Measurements from ENCODE around the gene PPP2R5C. TPM values are rescaled to one million over a fixed set of nuclear protein-coding genes. Genes with fewer than 3 reads are reported as not detected.

PPP2R5C gene
- polyA plus RNA-seq, 1 donor from 2014 or later, result 111 TPM

- TF ChIP-seq EP300 (conservative IDR thresholded peaks at IDR 0.05; ENCODE audit: poor library complexity, severe bottlenecking), result no peak
- TF ChIP-seq EZH2 (IDR thresholded peaks at IDR 0.05; ENCODE audit: borderline replicate concordance, insufficient read depth, low read length, poor library complexity, severe bottlenecking), result no peak
- no peak for TF ChIP-seq MXI1 (conservative IDR thresholded peaks at IDR 0.05; ENCODE audit: poor library complexity, severe bottlenecking)
- no peak for TF ChIP-seq SMC3 (conservative IDR thresholded peaks at IDR 0.05; ENCODE audit: poor library complexity)
- no peak for TF ChIP-seq TAF1 (IDR thresholded peaks at IDR 0.05; ENCODE audit: low read depth)
- no peak for TF ChIP-seq POLR2AphosphoS5 (IDR thresholded peaks at IDR 0.05)
- no peak for TF ChIP-seq CTCF (IDR thresholded peaks at IDR 0.05; ENCODE audit: poor library complexity, severe bottlenecking)
- no peak for TF ChIP-seq REST (IDR thresholded peaks at IDR 0.05; ENCODE audit: borderline replicate concordance)
- TF ChIP-seq RAD21 (conservative IDR thresholded peaks at IDR 0.05), result no peak
- peaks cover 6% of the 10 kb centered on the region for H3K36me3 ChIP-seq (ENCODE audit: insufficient read depth, low read length)
- no peaks in the 10 kb centered on the region for H3K9me2 ChIP-seq (ENCODE audit: insufficient read depth, low read length)
- no peaks in the 10 kb centered on the region for H4K20me1 ChIP-seq (ENCODE audit: insufficient read depth)
- no peak overlapping the region for H3K9ac ChIP-seq (ENCODE audit: low read length)
- H3K4me3 ChIP-seq (ENCODE audit: low read length), result no peak overlapping the region
- H2AFZ ChIP-seq (ENCODE audit: low read depth, low read length), result no peak overlapping the region
- H3K27ac ChIP-seq (ENCODE audit: low read length), result no peak overlapping the region
- H3F3A ChIP-seq (ENCODE audit: insufficient read depth, low read length, poor library complexity, severe bottlenecking), result no peaks in the 10 kb centered on the region
- H3K27me3 ChIP-seq (ENCODE audit: insufficient read depth, low read depth, low read length), result no peaks in the 10 kb centered on the region
- no peaks in the 10 kb centered on the region for H3K9me3 ChIP-seq (ENCODE audit: low read length)
- H3K4me2 ChIP-seq (ENCODE audit: low read length), result no peak overlapping the region
- H3K79me2 ChIP-seq (replicated peaks; ENCODE audit: insufficient read depth, low read length), result no peaks in the 10 kb centered on the region
These were observed 155.4 kb downstream of the PPP2R5C start for GRCh38 chr14:101916816-101917412.

- Histone ChIP-seq H3K27ac (ENCODE audit: low read length) (no peak overlapping the region), H3K4me2 (ENCODE audit: low read length) (no peak overlapping the region), H3K9me2 (ENCODE audit: insufficient read depth, low read length) (no peaks in the 10 kb centered on the region), H3K27me3 (ENCODE audit: insufficient read depth, low read depth, low read length) (no peaks in the 10 kb centered on the region), H3K79me2 (replicated peaks; ENCODE audit: insufficient read depth, low read length) (no peaks in the 10 kb centered on the region), H3K9ac (ENCODE audit: low read length) (no peak overlapping the region), H3F3A (ENCODE audit: insufficient read depth, low read length, poor library complexity, severe bottlenecking) (no peaks in the 10 kb centered on the region), H2AFZ (ENCODE audit: low read depth, low read length) (no peak overlapping the region), H3K9me3 (ENCODE audit: low read length) (no peaks in the 10 kb centered on the region), H3K36me3 (ENCODE audit: insufficient read depth, low read length) (peaks cover 6% of the 10 kb centered on the region), H4K20me1 (ENCODE audit: insufficient read depth) (no peaks in the 10 kb centered on the region), H3K4me3 (ENCODE audit: low read length) (no peak overlapping the region)
- TF ChIP-seq POLR2AphosphoS5 (IDR thresholded peaks at IDR 0.05) (no peak), MXI1 (conservative IDR thresholded peaks at IDR 0.05; ENCODE audit: poor library complexity, severe bottlenecking) (no peak), SMC3 (conservative IDR thresholded peaks at IDR 0.05; ENCODE audit: poor library complexity) (no peak), EZH2 (IDR thresholded peaks at IDR 0.05; ENCODE audit: borderline replicate concordance, insufficient read depth, low read length, poor library complexity, severe bottlenecking) (no peak), CTCF (IDR thresholded peaks at IDR 0.05; ENCODE audit: poor library complexity, severe bottlenecking) (no peak), REST (IDR thresholded peaks at IDR 0.05; ENCODE audit: borderline replicate concordance) (no peak), RAD21 (conservative IDR thresholded peaks at IDR 0.05) (no peak), EP300 (conservative IDR thresholded peaks at IDR 0.05; ENCODE audit: poor library complexity, severe bottlenecking) (no peak), TAF1 (IDR thresholded peaks at IDR 0.05; ENCODE audit: low read depth) (no peak)
These were observed 156.0 kb downstream of the PPP2R5C start for GRCh38 chr14:101917413-101918017.
